ENCODE measurements around the gene SSC4D. TPM values are rescaled to one million over a fixed set of nuclear protein-coding genes. Genes with fewer than 3 reads are reported as not detected.
"Not testable (repeated sequence)": the region's sequence is repeated elsewhere in the genome, so short reads cannot be mapped to it uniquely, and the experiment has no call there.

The SSC4D gene
- total RNA-seq, 4 donors from 2014 or later, result 0.41 TPM; not detected in 3

GRCh38 chr7:76403780-76404494 is 5.6 kb downstream of the SSC4D start:
- in situ Hi-C loops (cut with MboI; ENCODE audit: low pct_ligation_motif_present in 1 of 4, low pct_unique_long_range_greater_than_20kb in 1 of 4, low sequenced_read_pairs in 3 of 4), result no loop called here

GRCh38 chr7:76403097-76403496 is 6.4 kb downstream of the SSC4D start:
- DNase-seq; in situ Hi-C loops (cut with MboI; ENCODE audit: low pct_ligation_motif_present in 1 of 4, low pct_unique_long_range_greater_than_20kb in 1 of 4, low sequenced_read_pairs in 3 of 4); H3K4me3 ChIP-seq; intact Hi-C loops (cut with DNase I; ENCODE audit: low total_unique reads); H3K27me3 ChIP-seq; H3K36me3 ChIP-seq; H3K9me3 ChIP-seq: not testable (repeated sequence)
- H3K4me1 ChIP-seq, result peaks cover 0 to 18% (median 12%) of the 10 kb centered on the region in 4 donors
- H3K27ac ChIP-seq, result peak overlapping the region; percentile 66 to 79 (median 77)
- WGBS, 2 donors (ENCODE audit: low coverage in 1 of 2), result 70 to 79% methylated on average over 5 to 8 of the region's 8 CpGs

More at GRCh38 chr7:76403780-76404494, 5.6 kb downstream of the SSC4D start:
- intact Hi-C loops (cut with DNase I; ENCODE audit: low total_unique reads), result no loop called here
- Histone ChIP-seq H3K4me1 (peaks cover 0 to 18% (median 12%) of the 10 kb centered on the region in 4 donors), H3K4me3 (no peak overlapping the region), H3K9me3 (no peaks in the 10 kb centered on the region), H3K36me3 (no peaks in the 10 kb centered on the region), H3K27me3 (no peaks in the 10 kb centered on the region), H3K27ac (peak overlapping the region; percentile 66 to 79 (median 77))
- DNase-seq, result peak; percentile 54
- 63% methylated on average over 10 of the region's 10 CpGs; no CpG with 5 or more reads in 1 of the 2 donors for WGBS, 2 donors (ENCODE audit: low coverage in 1 of 2)
- TF ChIP-seq POLR2AphosphoS5 (IDR thresholded peaks at IDR 0.05), result no peak
- no peak for TF ChIP-seq CTCF (IDR thresholded peaks at IDR 0.05)
- no peak for TF ChIP-seq EP300 (IDR thresholded peaks at IDR 0.05; ENCODE audit: low read depth)
- no peak for TF ChIP-seq POLR2A (IDR thresholded peaks at IDR 0.05)

GRCh38 chr7:76400248-76400647 is 9.2 kb downstream of the SSC4D start:
- TF ChIP-seq EP300 (IDR thresholded peaks at IDR 0.05; ENCODE audit: low read depth) (no peak), POLR2AphosphoS5 (IDR thresholded peaks at IDR 0.05) (no peak), CTCF (IDR thresholded peaks at IDR 0.05) (no peak), POLR2A (IDR thresholded peaks at IDR 0.05) (no peak)

GRCh38 chr7:76397409-76398183 is 11.9 kb downstream of the SSC4D start:
- peak overlapping the region; percentile 20 to 63 (median 38) for H3K27ac ChIP-seq
- no peaks in the 10 kb centered on the region for H3K27me3 ChIP-seq
- in situ Hi-C loops (cut with MboI; ENCODE audit: low pct_ligation_motif_present in 1 of 4, low pct_unique_long_range_greater_than_20kb in 1 of 4, low sequenced_read_pairs in 3 of 4), result no loop called here
- WGBS, 2 donors (ENCODE audit: low coverage in 1 of 2), result 10 to 20% methylated on average over 1 to 40 of the region's 45 CpGs
- H3K4me3 ChIP-seq, result peak overlapping the region; percentile 27 to 51 (median 43)
- H3K9me3 ChIP-seq, result no peaks in the 10 kb centered on the region
- peak; percentile 89 for DNase-seq
- intact Hi-C loops (cut with DNase I; ENCODE audit: low total_unique reads), result no loop called here
- H3K36me3 ChIP-seq, result no peaks in the 10 kb centered on the region
- TF ChIP-seq EP300 (IDR thresholded peaks at IDR 0.05; ENCODE audit: low read depth) (no peak), POLR2AphosphoS5 (IDR thresholded peaks at IDR 0.05) (peak in 2 of 3 donors; percentile 34 to 48), CTCF (IDR thresholded peaks at IDR 0.05) (no peak), POLR2A (IDR thresholded peaks at IDR 0.05) (peak; percentile 21)
- peaks cover 11 to 28% (median 21%) of the 10 kb centered on the region in 4 donors for H3K4me1 ChIP-seq

More at GRCh38 chr7:76400248-76400647, 9.2 kb downstream of the SSC4D start:
- Histone ChIP-seq H3K4me1 (peaks cover 5 to 33% (median 23%) of the 10 kb centered on the region in 4 donors), H3K27me3 (no peaks in the 10 kb centered on the region), H3K9me3 (no peaks in the 10 kb centered on the region), H3K36me3 (no peaks in the 10 kb centered on the region), H3K4me3 (no peak overlapping the region), H3K27ac (no peak overlapping the region)
- no peak for DNase-seq
- intact Hi-C loops (cut with DNase I; ENCODE audit: low total_unique reads) (no loop called here), in situ Hi-C loops (cut with MboI; ENCODE audit: low pct_ligation_motif_present in 1 of 4, low pct_unique_long_range_greater_than_20kb in 1 of 4, low sequenced_read_pairs in 3 of 4) (no loop called here)
- 93% methylated on average over 23 of the region's 23 CpGs; no CpG with 5 or more reads in 1 of the 2 donors for WGBS, 2 donors (ENCODE audit: low coverage in 1 of 2)

All from transverse colon (tissue), 4 donors.